Astrocyte (in vitro differentiated cells and primary cell): ENCODE data around the gene SSBP3. TPM values are rescaled to one million over a fixed set of nuclear protein-coding genes. Genes with fewer than 3 reads are reported as not detected.

Experiments used
- DNase-seq: peaks from one replicate; pipeline ENCODE4 v3.0.0-alpha.2; 2010; ENCODE audit warnings: low read depth
- FAIRE-seq: peaks from 2 replicates; lab custom pipeline; 2011; peaks lifted over from hg19 to GRCh38; lab: Jason Lieb, UNC
- H2AFZ ChIP-seq: 2 replicates; pipeline ENCODE4 v1.6.0; 2012; ENCODE audit warnings: low read depth, low read length, inconsistent platforms
- H3K27ac ChIP-seq: 2 replicates; pipeline ENCODE4 v1.5.1; 2011; ENCODE audit warnings: low read depth, low read length, inconsistent platforms
- H3K27me3 ChIP-seq: 2 replicates; pipeline ENCODE4 v1.6.0; 2011; ENCODE audit warnings: low read length, inconsistent platforms; ENCODE audit not compliant: insufficient read depth
- H3K36me3 ChIP-seq: 2 replicates; pipeline ENCODE4 v1.5.1; 2011; ENCODE audit warnings: low read length, inconsistent platforms; ENCODE audit not compliant: insufficient read depth
- H3K4me1 ChIP-seq: 2 replicates; pipeline ENCODE4 v1.5.1; 2011; ENCODE audit warnings: low read length, inconsistent platforms; ENCODE audit not compliant: insufficient read depth
- H3K4me2 ChIP-seq: 2 replicates; pipeline ENCODE4 v1.6.0; 2012; ENCODE audit warnings: low read length, inconsistent platforms
- H3K4me3 ChIP-seq: 2 replicates; pipeline ENCODE4 v1.5.1; 2011; ENCODE audit warnings: low read depth, mild to moderate bottlenecking, low read length, inconsistent platforms; ENCODE audit not compliant: insufficient read depth
- H3K79me2 ChIP-seq: 2 replicates; pipeline ENCODE4 v1.6.0; 2012; ENCODE audit warnings: mild to moderate bottlenecking, low read length, inconsistent platforms; ENCODE audit not compliant: insufficient read depth
- H3K9ac ChIP-seq: 2 replicates; pipeline ENCODE4 v1.6.0; 2012; ENCODE audit warnings: mild to moderate bottlenecking, low read length, inconsistent platforms
- H3K9me3 ChIP-seq: 2 replicates; pipeline ENCODE4 v1.5.1; 2012; ENCODE audit warnings: low read depth, mild to moderate bottlenecking, low read length, inconsistent platforms; ENCODE audit not compliant: insufficient read depth
- H4K20me1 ChIP-seq: 2 replicates; pipeline ENCODE4 v1.6.0; 2012; ENCODE audit warnings: low read length, inconsistent platforms; ENCODE audit not compliant: insufficient read depth
- H3K27ac Mint-ChIP-seq: one replicate; pipeline ENCODE4 v1.8.0; 2021; ENCODE audit warnings: mild to moderate bottlenecking, mixed read lengths; ENCODE audit not compliant: unreplicated experiment
- H3K27me3 Mint-ChIP-seq: one replicate; pipeline ENCODE4 v1.8.0; 2021; ENCODE audit warnings: low read depth, mixed read lengths; ENCODE audit not compliant: unreplicated experiment
- H3K36me3 Mint-ChIP-seq: one replicate; pipeline ENCODE4 v1.8.0; 2021; ENCODE audit warnings: low read depth, mixed read lengths; ENCODE audit not compliant: unreplicated experiment
- H3K4me1 Mint-ChIP-seq: one replicate; pipeline ENCODE4 v1.8.0; 2021; ENCODE audit warnings: low read depth, mixed read lengths; ENCODE audit not compliant: unreplicated experiment
- H3K4me3 Mint-ChIP-seq: one replicate; pipeline ENCODE4 v1.8.0; 2021; ENCODE audit warnings: mild to moderate bottlenecking, moderate library complexity, mixed read lengths; ENCODE audit not compliant: unreplicated experiment
- H3K9me3 Mint-ChIP-seq: one replicate; pipeline ENCODE4 v1.8.0; 2021; ENCODE audit warnings: mild to moderate bottlenecking, mixed read lengths; ENCODE audit not compliant: unreplicated experiment
- CTCF ChIP-seq: IDR thresholded peaks from 2 replicates; pipeline ENCODE4 v1.5.1; 2011; ENCODE audit warnings: low read depth, mild to moderate bottlenecking, inconsistent platforms, low read length, moderate library complexity; ENCODE audit not compliant: insufficient read depth
- EZH2 ChIP-seq: IDR thresholded peaks from 2 replicates; pipeline ENCODE4 v1.6.1; 2012; ENCODE audit warnings: mild to moderate bottlenecking, low read length, inconsistent platforms; ENCODE audit not compliant: insufficient read depth
- total RNA-seq: library from RNA; stranded (reverse); gene quantifications from 2 replicates; pipeline ENCODE4 v1.2.1, GENCODE V29; 2021

The SSBP3 gene
- total RNA-seq, 1 donor from 2014 or later = 89.8 TPM

GRCh38 chr1:54407154-54407403, 885 bp upstream of the SSBP3 start:
- Mint-ChIP-seq H3K4me3 (peak overlapping the region; percentile 89), H3K4me1 (peaks cover 39% of the 10 kb centered on the region)
- TF ChIP-seq EZH2 = no peak
- no peak for TF ChIP-seq CTCF

GRCh38 chr1:54405898-54406293, 298 bp downstream of the SSBP3 start:
- H3K4me1 ChIP-seq = peaks cover 36% of the 10 kb centered on the region
- H3K79me2 ChIP-seq = peaks cover 36% of the 10 kb centered on the region
- Mint-ChIP-seq H3K4me1 (peaks cover 42% of the 10 kb centered on the region), H3K4me3 (no peak overlapping the region), H3K9me3 (no peaks in the 10 kb centered on the region), H3K36me3 (peaks cover 10% of the 10 kb centered on the region), H3K27ac (no peak overlapping the region), H3K27me3 (no peaks in the 10 kb centered on the region)
- no peak for DNase-seq
- TF ChIP-seq CTCF (no peak), EZH2 (no peak)
- H4K20me1 ChIP-seq = peaks cover 42% of the 10 kb centered on the region
- no peak overlapping the region for H3K4me2 ChIP-seq
- no peak overlapping the region for H2AFZ ChIP-seq
- no peak overlapping the region for H3K4me3 ChIP-seq
- H3K9ac ChIP-seq = no peak overlapping the region
- H3K27me3 ChIP-seq = no peaks in the 10 kb centered on the region
- H3K36me3 ChIP-seq = peaks cover 8% of the 10 kb centered on the region
- no peaks in the 10 kb centered on the region for H3K9me3 ChIP-seq
- no peak overlapping the region for H3K27ac ChIP-seq
- no peak for FAIRE-seq

More at GRCh38 chr1:54407154-54407403, 885 bp upstream of the SSBP3 start:
- H2AFZ ChIP-seq = peak overlapping the region; percentile 65
- peak overlapping the region; percentile 77 for H3K9ac ChIP-seq
- peaks cover 36% of the 10 kb centered on the region for H3K4me1 ChIP-seq
- no peaks in the 10 kb centered on the region for H3K9me3 ChIP-seq
- peak overlapping the region; percentile 41 for H3K27ac ChIP-seq
- Mint-ChIP-seq H3K9me3 (no peaks in the 10 kb centered on the region), H3K36me3 (peaks cover 3% of the 10 kb centered on the region), H3K27me3 (peaks cover 2% of the 10 kb centered on the region), H3K27ac (peak overlapping the region; percentile 91)
- DNase-seq (no peak), FAIRE-seq (no peak)
- H3K79me2 ChIP-seq = peaks cover 24% of the 10 kb centered on the region
- H3K4me2 ChIP-seq = peak overlapping the region; percentile 98
- H3K27me3 ChIP-seq = no peaks in the 10 kb centered on the region
- peak overlapping the region; percentile 66 for H3K4me3 ChIP-seq
- no peaks in the 10 kb centered on the region for H3K36me3 ChIP-seq
- H4K20me1 ChIP-seq = peaks cover 31% of the 10 kb centered on the region

GRCh38 chr1:54404939-54405897, 976 bp downstream of the SSBP3 start:
- H3K27ac ChIP-seq = peak overlapping the region; percentile 34
- H2AFZ ChIP-seq = peak overlapping the region; percentile 47
- H3K4me1 ChIP-seq = peaks cover 36% of the 10 kb centered on the region
- peaks cover 49% of the 10 kb centered on the region for H4K20me1 ChIP-seq
- H3K27me3 ChIP-seq = no peaks in the 10 kb centered on the region
- H3K36me3 ChIP-seq = peaks cover 13% of the 10 kb centered on the region
- peaks cover 45% of the 10 kb centered on the region for H3K4me1 Mint-ChIP-seq
- peaks cover 42% of the 10 kb centered on the region for H3K79me2 ChIP-seq
- H3K9me3 Mint-ChIP-seq = no peaks in the 10 kb centered on the region
- no peak for DNase-seq
- H3K36me3 Mint-ChIP-seq = peaks cover 17% of the 10 kb centered on the region
- H3K27ac Mint-ChIP-seq = peak overlapping the region; percentile 54
- H3K9me3 ChIP-seq = no peaks in the 10 kb centered on the region
- peak overlapping the region; percentile 92 for H3K4me2 ChIP-seq
- no peak for FAIRE-seq
- H3K27me3 Mint-ChIP-seq = no peaks in the 10 kb centered on the region
- TF ChIP-seq EZH2 = no peak
- TF ChIP-seq CTCF = no peak
- H3K9ac ChIP-seq = peak overlapping the region; percentile 78
- peak overlapping the region; percentile 70 for H3K4me3 ChIP-seq
- peak overlapping the region; percentile 91 for H3K4me3 Mint-ChIP-seq
